IMR-90 (cell line): ENCODE measurements around the gene PPP1R1C. TPM values are rescaled to one million over a fixed set of nuclear protein-coding genes. Genes with fewer than 3 reads are reported as not detected.

Source experiments
- ATAC-seq: fragments of 200-7000 bp; cut with Tn5 transposase; 2 replicates; pipeline ENCODE4 v1.9.1; 2020; ENCODE audit warnings: low read depth, mild to moderate bottlenecking, moderate library complexity
- BruUV-seq: library from RNA; stranded (reverse); fragments of 400-500 nt; replicated peaks from 2 replicates; lab custom pipeline; 2021; lab: Mats Ljungman, UMichigan
- CTCF ChIA-PET: fragments of 300-600 bp; formaldehyde crosslinking; extraction: SDS; loops from one replicate; lab custom pipeline; 2021; ENCODE audit warnings: antibody characterized with exemption; lab: Yijun Ruan, JAX
- POLR2A ChIA-PET: fragments of 300-600 bp; sonication (Branson Sonifier 250); formaldehyde crosslinking; loops from one replicate; lab custom pipeline; 2022; ENCODE audit warnings: antibody characterized with exemption; ENCODE audit not compliant: unreplicated experiment; lab: Charles Lee
- DNase-seq: peaks from one replicate; pipeline ENCODE4 v3.0.0; 2013
- H2AFZ ChIP-seq: replicated peaks from 2 replicates; pipeline ENCODE3; 2013; ENCODE audit warnings: low read length, mild to moderate bottlenecking; ENCODE audit not compliant: poor library complexity
- H2AK5ac ChIP-seq: 2 replicates; pipeline ENCODE4 v1.6.1; 2013; ENCODE audit warnings: low read depth, low read length, inconsistent platforms
- H2AK9ac ChIP-seq: replicated peaks from 2 replicates; pipeline ENCODE3; 2013; ENCODE audit warnings: mild to moderate bottlenecking, low read depth, low read length, moderate library complexity; ENCODE audit not compliant: poor library complexity
- H2BK120ac ChIP-seq: 2 replicates; pipeline ENCODE4 v1.6.1; 2013; ENCODE audit warnings: low read depth, low read length, inconsistent platforms
- H2BK15ac ChIP-seq: 3 replicates; pipeline ENCODE4 v1.6.1; 2013; ENCODE audit warnings: low read depth, low read length, inconsistent platforms
- H2BK20ac ChIP-seq: 2 replicates; pipeline ENCODE4 v1.6.1; 2013; ENCODE audit warnings: low read depth, mild to moderate bottlenecking, inconsistent platforms, low read length, moderate library complexity
- H2BK5ac ChIP-seq: 2 replicates; pipeline ENCODE4 v1.6.1; 2013; ENCODE audit warnings: mild to moderate bottlenecking, low read depth, low read length, inconsistent platforms; ENCODE audit not compliant: poor library complexity, severe bottlenecking
- H3K14ac ChIP-seq: replicated peaks from 2 replicates; pipeline ENCODE4 v1.6.1; 2013; ENCODE audit warnings: low read depth, low read length, inconsistent platforms
- H3K18ac ChIP-seq: 2 replicates; pipeline ENCODE4 v1.6.1; 2013; ENCODE audit warnings: low read depth, low read length, control low read depth
- H3K23ac ChIP-seq: 2 replicates; pipeline ENCODE4 v1.6.1; 2013; ENCODE audit warnings: low read depth, low read length, inconsistent platforms
- H3K27ac ChIP-seq: 2 replicates; pipeline ENCODE4 v1.5.1; 2013; ENCODE audit warnings: mild to moderate bottlenecking, control low read depth, low read length; ENCODE audit not compliant: insufficient read depth
- H3K27me3 ChIP-seq: 2 replicates; pipeline ENCODE4 v1.6.1; 2013; ENCODE audit warnings: low read length; ENCODE audit not compliant: control insufficient read depth, insufficient read depth
- H3K36me3 ChIP-seq: 2 replicates; pipeline ENCODE4 v1.6.1; 2013; ENCODE audit warnings: low read length, mixed read lengths; ENCODE audit not compliant: control insufficient read depth, insufficient read depth
- H3K4ac ChIP-seq: 2 replicates; pipeline ENCODE4 v1.6.1; 2013; ENCODE audit warnings: low read depth, low read length, inconsistent platforms
- H3K4me1 ChIP-seq: 2 replicates; pipeline ENCODE4 v1.6.1; 2013; ENCODE audit warnings: low read length, mixed read lengths; ENCODE audit not compliant: control insufficient read depth, insufficient read depth
- H3K4me2 ChIP-seq: 2 replicates; pipeline ENCODE4 v1.6.1; 2013; ENCODE audit warnings: low read depth, mild to moderate bottlenecking, control low read depth, low read length, moderate library complexity
- H3K4me3 ChIP-seq: 2 replicates; pipeline ENCODE4 v1.5.1; 2013; ENCODE audit warnings: low read depth, mild to moderate bottlenecking, control low read depth, low read length, moderate library complexity; ENCODE audit not compliant: insufficient read depth
- H3K56ac ChIP-seq: 2 replicates; pipeline ENCODE4 v1.6.1; 2013; ENCODE audit warnings: low read length, inconsistent platforms; ENCODE audit not compliant: insufficient read depth; ENCODE audit errors: extremely low read depth
- H3K79me1 ChIP-seq, 2 experiments: 2 replicates each; pipeline ENCODE4 v1.6.1; 2013; ENCODE audit warnings: low read length in 2 of 2, inconsistent platforms in 1 of 2, low read depth in 1 of 2
- H3K9ac ChIP-seq: 2 replicates; pipeline ENCODE4 v1.6.1; 2013; ENCODE audit warnings: low read depth, low read length, control low read depth
- H3K9me1 ChIP-seq: 2 replicates; pipeline ENCODE4 v1.6.1; 2013; ENCODE audit warnings: low read length, inconsistent platforms; ENCODE audit not compliant: insufficient read depth
- H3K9me3 ChIP-seq: 2 replicates; pipeline ENCODE4 v1.6.1; 2013; ENCODE audit warnings: low read length; ENCODE audit not compliant: control insufficient read depth, insufficient read depth
- H4K20me1 ChIP-seq: 2 replicates; pipeline ENCODE4 v1.6.1; 2013; ENCODE audit warnings: low read length, inconsistent platforms; ENCODE audit not compliant: insufficient read depth
- H4K5ac ChIP-seq: 2 replicates; pipeline ENCODE4 v1.6.1; 2013; ENCODE audit warnings: mild to moderate bottlenecking, low read depth, low read length, control low read depth
- H4K8ac ChIP-seq, 2 experiments: 2 replicates each; pipeline ENCODE4 v1.6.1; 2013; ENCODE audit warnings: low read depth in 2 of 2, low read length in 2 of 2, control low read depth in 1 of 2, inconsistent platforms in 1 of 2
- H4K91ac ChIP-seq: 2 replicates; pipeline ENCODE4 v1.6.1; 2013; ENCODE audit warnings: low read depth, low read length, inconsistent platforms; ENCODE audit not compliant: insufficient read depth
- BHLHE40 ChIP-seq: fragments of 150-350 bp; IDR thresholded peaks from 2 replicates; pipeline ENCODE4 v1.6.1; 2016; ENCODE audit warnings: mild to moderate bottlenecking, low read depth, low read length
- CEBPB ChIP-seq: IDR thresholded peaks from 2 replicates; pipeline ENCODE4 v1.6.1; 2012; ENCODE audit warnings: low read depth, low read length, improper control_type of control experiment
- CHD1 ChIP-seq: IDR thresholded peaks from 2 replicates; pipeline ENCODE4 v1.6.1; 2012; ENCODE audit warnings: low read depth, low read length, improper control_type of control experiment
- CTCF ChIP-seq: conservative IDR thresholded peaks from 2 replicates; pipeline ENCODE4 v1.5.1; 2012; ENCODE audit warnings: mild to moderate bottlenecking, low read depth, low read length, improper control_type of control experiment
- ELK1 ChIP-seq: fragments of 150-350 bp; IDR thresholded peaks from 2 replicates; pipeline ENCODE4 v1.6.1; 2016; ENCODE audit warnings: low read depth, mild to moderate bottlenecking, low read length, moderate library complexity, borderline replicate concordance
- FOS ChIP-seq: fragments of 150-350 bp; IDR thresholded peaks from 2 replicates; pipeline ENCODE4 v1.6.1; 2016; ENCODE audit warnings: low read depth, low read length
- MAFK ChIP-seq: IDR thresholded peaks from 2 replicates; pipeline ENCODE4 v1.6.1; 2012; ENCODE audit warnings: low read depth, low read length, improper control_type of control experiment
- MAZ ChIP-seq: IDR thresholded peaks from 2 replicates; pipeline ENCODE4 v1.6.1; 2012; ENCODE audit warnings: low read depth, mild to moderate bottlenecking, low read length, improper control_type of control experiment, moderate library complexity, borderline replicate concordance
- MXI1 ChIP-seq: IDR thresholded peaks from 2 replicates; pipeline ENCODE4 v1.6.1; 2012; ENCODE audit warnings: low read depth, mild to moderate bottlenecking, low read length, moderate library complexity, borderline replicate concordance
- NFE2L2 ChIP-seq: fragments of 150-350 bp; IDR thresholded peaks from 2 replicates; pipeline ENCODE4 v1.6.1; 2016; ENCODE audit warnings: low read depth, mild to moderate bottlenecking, low read length
- POLR2A ChIP-seq: IDR thresholded peaks from 2 replicates; pipeline ENCODE4 v1.6.1; 2012; ENCODE audit warnings: mild to moderate bottlenecking, low read depth, low read length
- RAD21 ChIP-seq: IDR thresholded peaks from 2 replicates; pipeline ENCODE4 v1.6.1; 2012; ENCODE audit warnings: low read length, improper control_type of control experiment
- RCOR1 ChIP-seq: IDR thresholded peaks from 2 replicates; pipeline ENCODE4 v1.6.1; 2012; ENCODE audit warnings: mild to moderate bottlenecking, low read length, improper control_type of control experiment; ENCODE audit not compliant: insufficient replicate concordance
- RFX5 ChIP-seq: IDR thresholded peaks from 2 replicates; pipeline ENCODE4 v1.8.0; 2012; ENCODE audit warnings: low read depth, mild to moderate bottlenecking, low read length, moderate library complexity
- SMC3 ChIP-seq: fragments of 150-350 bp; IDR thresholded peaks from 2 replicates; pipeline ENCODE4 v1.6.1; 2016; ENCODE audit warnings: low read depth, mild to moderate bottlenecking, antibody characterized with exemption, low read length, moderate library complexity
- USF2 ChIP-seq: fragments of 150-350 bp; IDR thresholded peaks from 2 replicates; pipeline ENCODE4 v1.6.1; 2017; ENCODE audit warnings: mild to moderate bottlenecking, antibody characterized with exemption, low read length, low read depth
- WGBS, 2 experiments: methylation state at CpG; one replicate each; pipeline versions ENCODE4 v1.1.5 to v1.1.7; 2013; ENCODE audit warnings: missing lambda C conversion rate in 2 of 2; ENCODE audit not compliant: insufficient read length in 1 of 2; ENCODE audit errors: extremely low coverage in 2 of 2; 5-methylcytosine and 5-hydroxymethylcytosine counted together
- dilution Hi-C: fragments of 300-500 bp; cut with HindIII; formaldehyde crosslinking; loops from one replicate; pipeline ENCODE4 v1.14.3; 2018; ENCODE audit warnings: low sequenced_read_pairs; ENCODE audit not compliant: unreplicated experiment
- in situ Hi-C: fragments of 300-500 bp; cut with MboI; formaldehyde crosslinking; loops from 3 replicates; pipeline ENCODE4 v1.14.3; 2019; ENCODE audit warnings: low sequenced_read_pairs, inconsistent platforms, mixed read lengths
- intact Hi-C: fragments of 100-400 bp; cut with micrococcal nuclease; formaldehyde crosslinking; loops from 2 replicates; pipeline ENCODE4 v1.10.0; 2022
- polyA plus RNA-seq, 3 experiments: library from polyadenylated mRNA; depleted of rRNA; stranded (reverse); fragments of >200 nt; gene quantifications; 2 replicates each; pipeline ENCODE4 v1.2.3, GENCODE V29; 2012; ENCODE audit warnings: low replicate concordance in 1 of 3
- total RNA-seq: library from RNA; depleted of rRNA; stranded (reverse); fragments of >200 nt; gene quantifications from 2 replicates; pipeline ENCODE4 v1.2.3, GENCODE V29; 2012

Gene PPP1R1C
- total and polyA plus RNA-seq, 2 of the 4 experiments (the other 2 are of a cell fraction): 0.10 to 0.36 TPM

GRCh38 chr2:181984060-181984459 is 1.6 kb upstream of the PPP1R1C start:
- Histone ChIP-seq H2BK120ac (no peak overlapping the region), H3K36me3 (no peaks in the 10 kb centered on the region), H4K8ac (no peak overlapping the region), H3K4me1 (peaks cover 2% of the 10 kb centered on the region; the same call in 1 of the 2 replicates), H3K79me1 (no peaks in the 10 kb centered on the region), H3K23ac (no peak overlapping the region), H3K4me3 (no peak overlapping the region), H3K4ac (no peak overlapping the region), H4K5ac (no peak overlapping the region), H3K9me1 (peaks cover 5% of the 10 kb centered on the region; the same call in 1 of the 2 replicates), H3K9me3 (no peaks in the 10 kb centered on the region), H2AFZ (no peak overlapping the region), H3K4me2 (no peak overlapping the region), H2AK5ac (no peak overlapping the region), H3K27me3 (no peaks in the 10 kb centered on the region), H2BK15ac (no peak overlapping the region), H3K27ac (no peak overlapping the region), H3K14ac (no peak overlapping the region), H2BK5ac (no peak overlapping the region), H2AK9ac (no peak overlapping the region), H3K56ac (no peak overlapping the region), H4K20me1 (no peaks in the 10 kb centered on the region), H4K91ac (no peak overlapping the region), H3K9ac (no peak overlapping the region), H2BK20ac (no peak overlapping the region), H3K18ac (no peak overlapping the region)
- POLR2A ChIA-PET: no interaction called here
- TF ChIP-seq MAFK: no peak
- TF ChIP-seq MXI1: no peak
- no peak for TF ChIP-seq POLR2A
- TF ChIP-seq SMC3: no peak
- TF ChIP-seq RCOR1: no peak
- no peak for TF ChIP-seq BHLHE40
- TF ChIP-seq USF2: no peak
- no peak for TF ChIP-seq ELK1
- no peak for TF ChIP-seq NFE2L2
- TF ChIP-seq RAD21: no peak
- TF ChIP-seq FOS: no peak
- no peak for TF ChIP-seq MAZ
- TF ChIP-seq CHD1: no peak
- TF ChIP-seq CEBPB: no peak
- no peak for TF ChIP-seq CTCF
- TF ChIP-seq RFX5: no peak
- ATAC-seq (no peak), DNase-seq (no peak)
- dilution Hi-C loops: no loop called here
- CTCF ChIA-PET: no interaction called here
- intact Hi-C loops: no loop called here
- WGBS, 2 experiments: no CpG with 5 or more reads among the region's 1 CpG
- in situ Hi-C loops: no loop called here
- no TSS peak for BruUV-seq
